Measurements from ENCODE around the gene MTMR11. TPM values are rescaled to one million over a fixed set of nuclear protein-coding genes. Genes with fewer than 3 reads are reported as not detected.

Gene MTMR11
- total RNA-seq, 1 experiment from 2014 or later: 10.5 TPM

DNA sequence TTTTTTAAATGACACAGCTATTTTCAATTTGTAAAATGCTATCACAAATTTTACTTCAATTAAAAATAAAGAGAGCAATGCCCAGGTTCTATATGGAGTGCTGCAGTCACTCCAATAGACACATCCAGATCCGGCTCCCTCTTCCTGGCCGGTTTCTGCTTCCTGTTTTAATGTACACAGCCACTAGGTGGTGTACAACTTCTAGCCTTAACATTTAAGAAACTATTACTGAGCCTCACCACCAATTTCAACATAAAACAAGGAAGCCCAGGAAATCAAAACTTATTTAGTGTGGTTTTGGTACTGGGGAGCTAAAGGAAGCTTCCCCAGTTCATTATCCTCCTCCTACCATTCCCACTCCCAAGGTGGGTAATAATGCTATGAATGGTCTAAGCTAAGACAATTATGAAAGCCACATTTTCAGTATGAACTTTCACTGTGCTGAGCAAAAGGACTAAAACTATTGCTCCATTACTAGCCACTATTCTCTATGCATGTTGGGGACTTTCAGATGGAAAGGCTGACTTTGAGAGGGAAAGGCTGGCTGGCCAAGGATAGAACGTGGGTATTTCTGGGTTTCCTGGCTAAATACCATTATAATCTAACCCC lies 25.5 kb upstream of the MTMR11 start:
- TF ChIP-seq ELF1 (IDR thresholded peaks at IDR 0.05; ENCODE audit: borderline replicate concordance, low read depth) (peak; percentile 52), ZFX (IDR thresholded peaks at IDR 0.05) (no peak), CEBPB (IDR thresholded peaks at IDR 0.05; ENCODE audit: low read depth) (peak; percentile 11; the same call in 1 of the 2 replicates), CBX3 (IDR thresholded peaks at IDR 0.05; ENCODE audit: low read depth) (no peak), SP1 (IDR thresholded peaks at IDR 0.05; ENCODE audit: low read depth) (no peak), RAD21 (IDR thresholded peaks at IDR 0.05; ENCODE audit: low read depth) (peak; percentile 90), JUND (IDR thresholded peaks at IDR 0.05) (no peak), YY1 (IDR thresholded peaks at IDR 0.05; ENCODE audit: extremely low read depth, insufficient replicate concordance, low read depth, low read length) (no peak), FOSL1 (IDR thresholded peaks at IDR 0.05; ENCODE audit: low read depth) (no peak), EZH2 (IDR thresholded peaks at IDR 0.05) (no peak), ATF3 (IDR thresholded peaks at IDR 0.05) (no peak)
- TF ChIP-seq, protein P1, sequence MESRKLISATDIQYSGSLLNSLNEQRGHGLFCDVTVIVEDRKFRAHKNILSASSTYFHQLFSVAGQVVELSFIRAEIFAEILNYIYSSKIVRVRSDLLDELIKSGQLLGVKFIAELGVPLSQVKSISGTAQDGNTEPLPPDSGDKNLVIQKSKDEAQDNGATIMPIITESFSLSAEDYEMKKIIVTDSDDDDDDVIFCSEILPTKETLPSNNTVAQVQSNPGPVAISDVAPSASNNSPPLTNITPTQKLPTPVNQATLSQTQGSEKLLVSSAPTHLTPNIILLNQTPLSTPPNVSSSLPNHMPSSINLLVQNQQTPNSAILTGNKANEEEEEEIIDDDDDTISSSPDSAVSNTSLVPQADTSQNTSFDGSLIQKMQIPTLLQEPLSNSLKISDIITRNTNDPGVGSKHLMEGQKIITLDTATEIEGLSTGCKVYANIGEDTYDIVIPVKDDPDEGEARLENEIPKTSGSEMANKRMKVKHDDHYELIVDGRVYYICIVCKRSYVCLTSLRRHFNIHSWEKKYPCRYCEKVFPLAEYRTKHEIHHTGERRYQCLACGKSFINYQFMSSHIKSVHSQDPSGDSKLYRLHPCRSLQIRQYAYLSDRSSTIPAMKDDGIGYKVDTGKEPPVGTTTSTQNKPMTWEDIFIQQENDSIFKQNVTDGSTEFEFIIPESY (IDR thresholded peaks at IDR 0.05; ENCODE audit: extremely low read depth, insufficient replicate concordance, low read length): no peak
- TF ChIP-seq, protein P2, sequence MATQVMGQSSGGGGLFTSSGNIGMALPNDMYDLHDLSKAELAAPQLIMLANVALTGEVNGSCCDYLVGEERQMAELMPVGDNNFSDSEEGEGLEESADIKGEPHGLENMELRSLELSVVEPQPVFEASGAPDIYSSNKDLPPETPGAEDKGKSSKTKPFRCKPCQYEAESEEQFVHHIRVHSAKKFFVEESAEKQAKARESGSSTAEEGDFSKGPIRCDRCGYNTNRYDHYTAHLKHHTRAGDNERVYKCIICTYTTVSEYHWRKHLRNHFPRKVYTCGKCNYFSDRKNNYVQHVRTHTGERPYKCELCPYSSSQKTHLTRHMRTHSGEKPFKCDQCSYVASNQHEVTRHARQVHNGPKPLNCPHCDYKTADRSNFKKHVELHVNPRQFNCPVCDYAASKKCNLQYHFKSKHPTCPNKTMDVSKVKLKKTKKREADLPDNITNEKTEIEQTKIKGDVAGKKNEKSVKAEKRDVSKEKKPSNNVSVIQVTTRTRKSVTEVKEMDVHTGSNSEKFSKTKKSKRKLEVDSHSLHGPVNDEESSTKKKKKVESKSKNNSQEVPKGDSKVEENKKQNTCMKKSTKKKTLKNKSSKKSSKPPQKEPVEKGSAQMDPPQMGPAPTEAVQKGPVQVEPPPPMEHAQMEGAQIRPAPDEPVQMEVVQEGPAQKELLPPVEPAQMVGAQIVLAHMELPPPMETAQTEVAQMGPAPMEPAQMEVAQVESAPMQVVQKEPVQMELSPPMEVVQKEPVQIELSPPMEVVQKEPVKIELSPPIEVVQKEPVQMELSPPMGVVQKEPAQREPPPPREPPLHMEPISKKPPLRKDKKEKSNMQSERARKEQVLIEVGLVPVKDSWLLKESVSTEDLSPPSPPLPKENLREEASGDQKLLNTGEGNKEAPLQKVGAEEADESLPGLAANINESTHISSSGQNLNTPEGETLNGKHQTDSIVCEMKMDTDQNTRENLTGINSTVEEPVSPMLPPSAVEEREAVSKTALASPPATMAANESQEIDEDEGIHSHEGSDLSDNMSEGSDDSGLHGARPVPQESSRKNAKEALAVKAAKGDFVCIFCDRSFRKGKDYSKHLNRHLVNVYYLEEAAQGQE (IDR thresholded peaks at IDR 0.05; ENCODE audit: low read depth): no peak
- TF ChIP-seq, protein P3, sequence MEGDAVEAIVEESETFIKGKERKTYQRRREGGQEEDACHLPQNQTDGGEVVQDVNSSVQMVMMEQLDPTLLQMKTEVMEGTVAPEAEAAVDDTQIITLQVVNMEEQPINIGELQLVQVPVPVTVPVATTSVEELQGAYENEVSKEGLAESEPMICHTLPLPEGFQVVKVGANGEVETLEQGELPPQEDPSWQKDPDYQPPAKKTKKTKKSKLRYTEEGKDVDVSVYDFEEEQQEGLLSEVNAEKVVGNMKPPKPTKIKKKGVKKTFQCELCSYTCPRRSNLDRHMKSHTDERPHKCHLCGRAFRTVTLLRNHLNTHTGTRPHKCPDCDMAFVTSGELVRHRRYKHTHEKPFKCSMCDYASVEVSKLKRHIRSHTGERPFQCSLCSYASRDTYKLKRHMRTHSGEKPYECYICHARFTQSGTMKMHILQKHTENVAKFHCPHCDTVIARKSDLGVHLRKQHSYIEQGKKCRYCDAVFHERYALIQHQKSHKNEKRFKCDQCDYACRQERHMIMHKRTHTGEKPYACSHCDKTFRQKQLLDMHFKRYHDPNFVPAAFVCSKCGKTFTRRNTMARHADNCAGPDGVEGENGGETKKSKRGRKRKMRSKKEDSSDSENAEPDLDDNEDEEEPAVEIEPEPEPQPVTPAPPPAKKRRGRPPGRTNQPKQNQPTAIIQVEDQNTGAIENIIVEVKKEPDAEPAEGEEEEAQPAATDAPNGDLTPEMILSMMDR (IDR thresholded peaks at IDR 0.05 in 2 of 3, conservative IDR thresholded peaks at IDR 0.05 in 1 of 3; ENCODE audit: borderline replicate concordance in 1 of 3, insufficient read depth in 1 of 3, low read depth in 2 of 3, low read length in 2 of 3): peak; percentile 50 to 83 (median 71); a peak in 5 of 6 replicates
- intact Hi-C loops (cut with micrococcal nuclease): loop anchor here (1.0 kb wide), 3 partner anchors 88 to 225 kb away; no protein-coding TSS in a partner anchor
- Histone ChIP-seq H3K27ac (ENCODE audit: low read depth, low read length) (peak overlapping the region; percentile 33; the same call in 1 of the 2 replicates), H3K27me3 (ENCODE audit: insufficient read depth, low read length) (no peaks in the 10 kb centered on the region), H3K9me3 (ENCODE audit: control insufficient read depth in 1 of 2, insufficient read depth in 1 of 2, low read depth in 1 of 2, low read length in 2 of 2) (no peaks in the 10 kb centered on the region), H3K4me1 (ENCODE audit: control insufficient read depth in 1 of 2, insufficient read depth in 2 of 2, low read length in 2 of 2) (no peaks in the 10 kb centered on the region), H3K4me2 (ENCODE audit: low read length) (no peak overlapping the region), H3K36me3 (ENCODE audit: control insufficient read depth in 1 of 2, insufficient read depth in 2 of 2, low read length in 2 of 2) (peaks cover 19 to 27% of the 10 kb centered on the region in 2 experiments; a peak in 3 of 4 replicates), H3K4me3 (replicated peaks in 1 of 2; ENCODE audit: low read depth in 1 of 2, low read length in 2 of 2) (no peak overlapping the region), H4K20me1 (ENCODE audit: insufficient read depth) (no peaks in the 10 kb centered on the region), H3K79me2 (ENCODE audit: insufficient read depth, low read length) (no peaks in the 10 kb centered on the region), H2AFZ (ENCODE audit: low read depth, low read length, poor library complexity, severe bottlenecking) (no peak overlapping the region), H3K9me2 (ENCODE audit: insufficient read depth) (no peaks in the 10 kb centered on the region), H3K9ac (ENCODE audit: low read length) (no peak overlapping the region)
- DNase-seq (ENCODE audit: low read depth, low spot score) (peak; percentile 58), ATAC-seq (peak; percentile 92)
- ChIA-PET CTCF (interaction anchor here (0.6 to 2.4 kb wide), 8 partner anchors 13 to 225 kb away, joined by 3 to 14 read pairs (median 5); no protein-coding TSS in a partner anchor), POLR2A (interaction anchor here (1.1 kb wide), 1 partner anchor 74 kb away, joined by 6 read pairs; a partner anchor contains a TSS), RAD21 (ENCODE audit: low non-redundant PET in 1 of 2, low total read pairs in 2 of 2, uncharacterized antibody in 2 of 2, unreplicated experiment in 2 of 2) (interaction anchor here in 1 of 2 experiments (0.5 kb wide), 1 partner anchor 88 kb away, joined by 4 read pairs; no protein-coding TSS in a partner anchor)
- no TSS peak for BruUV-seq (replicated peaks)

Measured in HCT116 (cell line).